GM12872 (cell line): ENCODE data around the gene ANP32A.

Experiments used
- TF ChIP-seq, protein P1 (sequence below): IDR thresholded peaks from 3 replicates; pipeline ENCODE4 v1.5.1; 2011; ENCODE audit warnings: low read depth, mild to moderate bottlenecking, low read length, moderate library complexity; ENCODE audit not compliant: insufficient read depth

ANP32A gene

DNA sequence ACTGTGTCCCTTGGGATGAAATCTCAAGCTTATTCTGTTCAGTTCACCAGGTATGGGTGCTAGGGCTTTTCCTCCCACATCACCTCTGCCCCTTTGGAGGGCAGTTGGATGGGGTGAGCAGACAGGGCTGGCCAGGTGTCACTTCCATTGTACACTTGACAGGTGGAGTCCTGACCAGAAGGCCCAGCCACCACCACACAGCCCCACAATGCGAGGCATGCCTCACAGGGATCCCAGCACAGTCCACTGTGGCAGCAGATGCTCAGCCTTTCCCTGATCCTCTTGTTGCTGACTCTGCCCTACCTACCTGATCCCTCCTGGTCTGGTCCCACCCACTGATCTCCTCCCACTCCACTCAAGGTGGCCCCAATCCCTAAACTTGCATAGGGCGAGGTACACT is 88.2 kb downstream of the ANP32A start:
- TF ChIP-seq, protein P1, sequence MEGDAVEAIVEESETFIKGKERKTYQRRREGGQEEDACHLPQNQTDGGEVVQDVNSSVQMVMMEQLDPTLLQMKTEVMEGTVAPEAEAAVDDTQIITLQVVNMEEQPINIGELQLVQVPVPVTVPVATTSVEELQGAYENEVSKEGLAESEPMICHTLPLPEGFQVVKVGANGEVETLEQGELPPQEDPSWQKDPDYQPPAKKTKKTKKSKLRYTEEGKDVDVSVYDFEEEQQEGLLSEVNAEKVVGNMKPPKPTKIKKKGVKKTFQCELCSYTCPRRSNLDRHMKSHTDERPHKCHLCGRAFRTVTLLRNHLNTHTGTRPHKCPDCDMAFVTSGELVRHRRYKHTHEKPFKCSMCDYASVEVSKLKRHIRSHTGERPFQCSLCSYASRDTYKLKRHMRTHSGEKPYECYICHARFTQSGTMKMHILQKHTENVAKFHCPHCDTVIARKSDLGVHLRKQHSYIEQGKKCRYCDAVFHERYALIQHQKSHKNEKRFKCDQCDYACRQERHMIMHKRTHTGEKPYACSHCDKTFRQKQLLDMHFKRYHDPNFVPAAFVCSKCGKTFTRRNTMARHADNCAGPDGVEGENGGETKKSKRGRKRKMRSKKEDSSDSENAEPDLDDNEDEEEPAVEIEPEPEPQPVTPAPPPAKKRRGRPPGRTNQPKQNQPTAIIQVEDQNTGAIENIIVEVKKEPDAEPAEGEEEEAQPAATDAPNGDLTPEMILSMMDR = no peak

DNA sequence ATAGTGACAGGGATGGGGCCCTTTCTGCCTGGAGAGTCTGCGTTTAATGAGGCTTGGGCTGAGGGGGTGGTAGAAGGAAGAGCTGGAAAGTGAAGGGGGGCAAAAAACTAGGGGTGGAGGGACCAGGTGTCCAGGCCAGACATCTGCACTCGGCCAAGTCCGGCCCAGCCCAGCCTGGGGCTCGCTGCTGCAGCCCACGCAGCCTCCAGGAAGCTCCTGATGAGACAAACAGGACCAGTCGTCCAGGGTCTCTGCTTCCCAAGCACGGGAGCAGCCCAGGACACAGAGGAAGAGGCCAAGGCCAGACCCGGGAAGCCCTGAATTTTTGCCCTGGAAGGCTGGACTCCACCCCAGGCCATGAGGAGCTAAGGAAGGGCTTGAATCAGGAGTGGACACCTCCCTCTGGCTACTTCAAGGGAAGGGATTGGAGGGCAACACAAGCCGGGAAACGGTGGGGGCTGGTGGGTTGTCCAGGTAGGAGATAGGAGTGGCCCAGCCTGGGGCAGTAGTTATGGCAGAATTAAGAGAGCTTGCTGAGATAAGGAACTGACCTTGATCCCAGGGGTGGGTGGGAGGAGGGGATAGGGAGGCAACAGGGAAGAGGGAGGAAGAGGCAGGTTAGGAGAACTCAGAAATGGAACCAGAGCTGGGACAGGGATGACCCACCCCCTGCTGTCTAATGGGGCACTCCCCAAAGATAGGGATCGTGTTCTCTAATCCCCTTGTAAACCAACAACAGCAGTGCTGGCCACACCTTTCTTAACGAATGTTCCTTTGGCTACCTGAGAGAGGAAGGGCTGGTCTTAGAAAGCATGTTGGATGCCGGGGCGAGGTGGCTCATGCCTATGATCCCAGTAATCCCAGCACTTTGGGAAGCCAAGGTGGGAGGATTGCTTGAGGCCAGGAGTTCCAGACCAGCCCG is 89.5 kb downstream of the ANP32A start:
- TF ChIP-seq, protein P1 = no peak

DNA sequence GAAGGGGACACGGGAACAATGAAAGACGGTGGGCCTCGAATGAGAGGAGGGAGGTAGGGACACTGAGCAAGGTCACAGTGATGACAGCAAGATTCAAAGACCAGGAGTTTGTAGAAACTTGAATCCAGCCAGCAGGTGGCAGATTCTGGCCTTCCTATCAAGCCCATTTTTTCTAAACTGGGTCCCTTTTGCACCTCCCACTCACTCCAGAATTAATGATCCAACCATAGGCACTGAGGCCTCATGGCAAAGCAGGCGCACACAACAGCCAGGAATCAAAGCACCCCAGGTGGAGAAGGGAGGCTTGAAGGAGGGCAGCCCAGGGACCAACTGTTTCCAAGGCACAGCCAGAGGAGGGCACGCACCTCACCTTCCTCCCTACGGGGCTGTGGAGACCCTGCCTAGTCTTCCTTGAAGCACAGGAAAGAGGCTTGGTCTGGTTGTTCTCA is 90.2 kb downstream of the ANP32A start:
- TF ChIP-seq, protein P1 = peak; percentile 59

DNA sequence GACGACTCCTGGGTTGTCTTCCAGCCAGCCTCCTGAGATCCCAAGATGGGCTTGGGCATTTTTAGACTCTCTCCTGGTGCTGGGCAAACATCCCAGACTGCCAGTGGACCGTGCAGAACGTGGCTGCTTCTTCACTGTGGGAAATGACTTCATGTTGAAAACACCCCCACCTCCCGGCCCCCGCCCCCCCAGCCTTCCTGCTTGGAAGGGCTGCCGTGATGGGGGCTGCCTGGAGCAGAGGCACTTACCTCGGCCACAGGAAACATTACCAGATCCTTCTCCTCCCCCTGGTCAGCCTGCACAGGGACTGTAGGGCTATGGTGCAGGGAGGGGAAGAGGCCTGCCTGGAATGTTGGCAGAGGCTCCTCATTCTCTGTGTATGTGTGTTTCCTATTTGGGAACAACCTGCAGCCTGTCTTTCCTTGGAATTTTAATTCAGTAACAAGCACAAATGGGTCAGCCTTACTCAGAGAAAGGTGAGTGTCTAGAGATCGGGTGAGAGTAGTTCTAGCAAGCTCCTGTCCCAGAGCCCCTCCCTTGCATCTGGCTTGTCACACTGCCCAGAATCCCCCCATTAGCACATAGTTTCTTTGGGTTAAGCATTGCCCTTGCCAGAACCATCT is 90.8 kb downstream of the ANP32A start:
- TF ChIP-seq, protein P1 = no peak
